OCI-LY3 (cell line): ENCODE measurements around the gene GH2.
"Not testable (repeated sequence)": the region's sequence is repeated elsewhere in the genome, so short reads cannot be mapped to it uniquely, and the experiment has no call there.

Source experiments
- H2AFZ ChIP-seq: fragments of 200-600, 300-600 bp; shearing (Covaris generic); 2 replicates; pipeline ENCODE4 v1.6.0; 2014; ENCODE audit warnings: antibody characterized with exemption, low read depth, low read length
- H3K27ac ChIP-seq: fragments of 200-600, 300-600 bp; sonication (generic); 2 replicates; pipeline ENCODE4 v1.5.1; 2014; ENCODE audit warnings: mild to moderate bottlenecking, low read length, moderate library complexity, mixed read lengths
- H3K27me3 ChIP-seq: fragments of 200-600, 300-600 bp; sonication (generic); 2 replicates; pipeline ENCODE4 v1.6.1; 2014; ENCODE audit warnings: low read depth, low read length, mixed read lengths
- H3K36me3 ChIP-seq: fragments of 200-600, 300-600 bp; sonication (generic); replicated peaks from 2 replicates; pipeline ENCODE3; 2014; ENCODE audit warnings: low read depth, low read length, mixed read lengths
- H3K4me1 ChIP-seq: fragments of 300-600, 200-600 bp; sonication (generic); 2 replicates; pipeline ENCODE4 v1.6.1; 2014; ENCODE audit warnings: low read length, mixed read lengths
- H3K4me2 ChIP-seq: fragments of 200-600, 300-600 bp; sonication (generic); 2 replicates; pipeline ENCODE4 v1.6.1; 2014; ENCODE audit warnings: low read length, mixed read lengths
- H3K4me3 ChIP-seq: fragments of 300-600, 200-600 bp; sonication (generic); 2 replicates; pipeline ENCODE4 v1.5.1; 2014; ENCODE audit warnings: antibody characterized with exemption, mild to moderate bottlenecking, low read length, moderate library complexity
- H3K79me2 ChIP-seq: fragments of 300-600, 200-600 bp; shearing (Covaris generic); 2 replicates; pipeline ENCODE4 v1.6.1; 2014; ENCODE audit warnings: mild to moderate bottlenecking, low read length, mixed read lengths
- H3K9ac ChIP-seq: fragments of 300-600, 200-600 bp; shearing (Covaris generic); 2 replicates; pipeline ENCODE4 v1.6.0; 2014; ENCODE audit warnings: mild to moderate bottlenecking, low read length, moderate library complexity
- H3K9me3 ChIP-seq: fragments of 200-600, 300-600 bp; shearing (Covaris generic); 2 replicates; pipeline ENCODE4 v1.6.1; 2014; ENCODE audit warnings: low read length, mixed read lengths; ENCODE audit not compliant: insufficient read depth
- H4K20me1 ChIP-seq: fragments of 200-600, 300-600 bp; sonication (generic); 2 replicates; pipeline ENCODE4 v1.6.1; 2016; ENCODE audit warnings: low read length, mixed read lengths; ENCODE audit not compliant: insufficient read depth
- CTCF ChIP-seq: fragments of 200-600, 300-600 bp; sonication (generic); IDR thresholded peaks from 2 replicates; pipeline ENCODE4 v1.5.1; 2014; ENCODE audit warnings: antibody characterized with exemption, low read length, low read depth
- EZH2phosphoT487 ChIP-seq: fragments of 200-600 bp; shearing (Covaris generic); IDR thresholded peaks from 2 replicates; pipeline ENCODE4 v1.6.1; 2018; ENCODE audit warnings: antibody characterized with exemption, mixed run types, low read depth

Gene GH2

GRCh38 chr17:63880706-63881105 is 1.0 kb downstream of the GH2 start:
- Histone ChIP-seq H3K4me1 (peaks cover 11% of the 10 kb centered on the region; the same call in 1 of the 2 replicates), H3K36me3 (no peaks in the 10 kb centered on the region), H3K27ac (no peak overlapping the region), H3K4me3 (no peak overlapping the region), H3K9me3 (no peaks in the 10 kb centered on the region), H2AFZ (no peak overlapping the region), H3K27me3 (no peaks in the 10 kb centered on the region), H3K9ac (no peak overlapping the region), H4K20me1 (no peaks in the 10 kb centered on the region), H3K79me2 (no peaks in the 10 kb centered on the region), H3K4me2 (no peak overlapping the region)
- no peak for TF ChIP-seq EZH2phosphoT487
- no peak for TF ChIP-seq CTCF

- H3K27me3 ChIP-seq, H4K20me1 ChIP-seq, H3K27ac ChIP-seq, H3K9ac ChIP-seq, H3K36me3 ChIP-seq, H3K4me3 ChIP-seq, H3K79me2 ChIP-seq, H3K9me3 ChIP-seq: not testable (repeated sequence)
- H3K4me1 ChIP-seq = peaks cover 11% of the 10 kb centered on the region; the same call in 1 of the 2 replicates
- H2AFZ ChIP-seq = peak overlapping the region; percentile 46; the same call in 1 of the 2 replicates
- H3K4me2 ChIP-seq = peak overlapping the region; percentile 48
These were observed 3.3 kb downstream of the GH2 start for GRCh38 chr17:63878413-63878812.

- H3K4me3 ChIP-seq, H3K27ac ChIP-seq, H2AFZ ChIP-seq, H3K9me3 ChIP-seq, H3K36me3 ChIP-seq, H3K79me2 ChIP-seq, H4K20me1 ChIP-seq, H3K4me1 ChIP-seq, H3K27me3 ChIP-seq, H3K4me2 ChIP-seq, H3K9ac ChIP-seq: not testable (repeated sequence)
These were observed 7.1 kb downstream of the GH2 start for GRCh38 chr17:63874693-63875092.

- not testable (repeated sequence) for H3K4me2 ChIP-seq, H3K4me3 ChIP-seq, H3K27me3 ChIP-seq, H3K79me2 ChIP-seq, H3K4me1 ChIP-seq, H3K9ac ChIP-seq, H4K20me1 ChIP-seq, H3K27ac ChIP-seq, H3K36me3 ChIP-seq, H2AFZ ChIP-seq, H3K9me3 ChIP-seq
These were observed 7.6 kb downstream of the GH2 start for GRCh38 chr17:63874061-63874626.

GRCh38 chr17:63873577-63873976 is 8.2 kb downstream of the GH2 start, which contains the start of gene CSH2:
TSS of gene CSH2 (minus strand) at chr17:63873677. CDS start at chr17:63873614, 63 bp downstream.
- H3K4me3 ChIP-seq, H3K36me3 ChIP-seq, H3K27ac ChIP-seq, H3K4me1 ChIP-seq, H4K20me1 ChIP-seq, H3K4me2 ChIP-seq, H3K79me2 ChIP-seq, H3K9me3 ChIP-seq, H3K27me3 ChIP-seq, H2AFZ ChIP-seq, H3K9ac ChIP-seq: not testable (repeated sequence)

GRCh38 chr17:63871646-63872365 is 9.9 kb downstream of the GH2 start:
- H3K9ac ChIP-seq, H2AFZ ChIP-seq, H3K27me3 ChIP-seq, H3K4me1 ChIP-seq, H3K4me2 ChIP-seq, H3K36me3 ChIP-seq, H3K4me3 ChIP-seq, H3K27ac ChIP-seq, H4K20me1 ChIP-seq, H3K9me3 ChIP-seq, H3K79me2 ChIP-seq: not testable (repeated sequence)

GRCh38 chr17:63870292-63870665 is 11.5 kb downstream of the GH2 start:
- H4K20me1 ChIP-seq, H3K4me1 ChIP-seq, H3K27me3 ChIP-seq, H3K79me2 ChIP-seq, H3K9ac ChIP-seq, H2AFZ ChIP-seq, H3K4me2 ChIP-seq, H3K9me3 ChIP-seq, H3K36me3 ChIP-seq, H3K27ac ChIP-seq, H3K4me3 ChIP-seq: not testable (repeated sequence)
